NOMO-1 (cell line): ENCODE results near the gene MYOC.
A peak's percentile ranks its signal among the peaks of the same experiment; 100 is the strongest.
"Not testable (repeated sequence)": the region's sequence is repeated elsewhere in the genome, so short reads cannot be mapped to it uniquely, and the experiment has no call there.

Source experiments
- DNase-seq, 2 experiments: peaks; one replicate each; lab custom pipeline; 2025; ENCODE audit not compliant: unreplicated experiment in 2 of 2; lab: John Stamatoyannopoulos, UW

Gene MYOC

DNA sequence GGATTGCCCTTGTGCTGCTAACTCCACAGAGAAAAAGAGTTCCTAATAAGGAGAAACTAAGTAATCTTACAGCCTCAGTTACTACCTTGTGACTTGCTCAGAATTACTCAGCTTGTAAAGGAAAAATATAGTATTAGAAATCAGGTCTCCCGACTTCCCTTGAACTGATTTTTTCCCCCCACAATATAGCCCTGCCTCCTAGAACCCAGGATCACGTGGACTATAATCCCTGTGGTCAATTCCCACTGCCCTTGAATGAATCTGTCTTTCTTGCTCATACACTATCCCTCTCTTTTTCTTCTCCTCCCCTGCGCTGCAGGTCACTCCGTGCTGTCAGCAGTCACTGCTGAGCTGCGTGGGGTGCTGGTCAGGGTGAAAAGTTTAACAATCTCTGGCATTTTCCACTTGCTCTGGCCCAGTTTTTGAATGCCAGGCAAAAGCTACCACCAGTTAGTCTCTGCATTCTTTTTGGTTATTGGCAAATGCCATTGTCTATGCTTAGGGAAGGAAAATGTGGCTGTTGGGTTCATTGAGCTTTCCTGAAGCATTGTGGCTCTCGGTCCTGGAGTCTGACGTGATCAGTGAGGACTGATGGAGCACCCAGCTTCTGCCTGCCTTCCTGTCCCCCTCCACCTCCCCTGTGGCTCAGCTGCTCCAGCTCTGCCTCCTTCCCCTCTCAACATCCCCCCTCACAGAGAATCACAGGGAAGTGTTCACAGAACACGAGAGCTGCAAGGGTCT lies 1.9 kb upstream of the MYOC start:
- no peak for DNase-seq

DNA sequence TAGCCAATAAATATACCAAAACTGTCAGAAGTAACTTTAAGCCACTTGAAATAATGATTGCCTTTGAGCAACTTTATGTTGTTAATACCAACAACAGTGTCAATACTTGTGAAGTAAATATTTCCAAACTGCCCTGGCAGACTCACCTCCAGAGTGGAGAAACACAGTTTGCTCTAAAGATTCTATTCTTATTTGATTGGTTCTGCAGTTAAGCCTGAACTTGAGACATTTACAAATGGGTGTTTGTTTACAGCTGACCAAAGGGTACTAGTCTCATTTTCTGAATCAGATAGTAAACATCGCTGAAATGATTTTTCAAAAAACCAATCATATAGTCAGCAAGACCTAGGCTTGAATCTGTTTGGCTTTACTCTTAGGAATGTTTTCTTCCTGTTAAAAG lies 1.3 kb upstream of the MYOC start:
- no peak for DNase-seq

DNA sequence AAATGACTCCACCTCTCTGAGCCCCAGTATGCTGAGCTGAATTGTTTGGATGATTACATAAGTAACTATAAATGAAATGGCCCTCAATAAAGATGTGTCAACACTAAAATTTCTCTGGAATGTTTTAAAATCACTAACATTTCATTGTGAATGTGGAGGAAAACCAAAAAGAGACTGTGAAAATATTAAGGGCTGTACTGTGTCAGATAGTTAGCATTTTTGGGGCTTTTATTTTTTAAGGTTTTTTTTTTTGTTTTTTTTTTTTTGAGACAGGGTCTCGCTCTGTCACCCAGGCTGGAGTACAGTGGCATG lies 6.3 kb downstream of the MYOC start:
- no peak for DNase-seq

DNA sequence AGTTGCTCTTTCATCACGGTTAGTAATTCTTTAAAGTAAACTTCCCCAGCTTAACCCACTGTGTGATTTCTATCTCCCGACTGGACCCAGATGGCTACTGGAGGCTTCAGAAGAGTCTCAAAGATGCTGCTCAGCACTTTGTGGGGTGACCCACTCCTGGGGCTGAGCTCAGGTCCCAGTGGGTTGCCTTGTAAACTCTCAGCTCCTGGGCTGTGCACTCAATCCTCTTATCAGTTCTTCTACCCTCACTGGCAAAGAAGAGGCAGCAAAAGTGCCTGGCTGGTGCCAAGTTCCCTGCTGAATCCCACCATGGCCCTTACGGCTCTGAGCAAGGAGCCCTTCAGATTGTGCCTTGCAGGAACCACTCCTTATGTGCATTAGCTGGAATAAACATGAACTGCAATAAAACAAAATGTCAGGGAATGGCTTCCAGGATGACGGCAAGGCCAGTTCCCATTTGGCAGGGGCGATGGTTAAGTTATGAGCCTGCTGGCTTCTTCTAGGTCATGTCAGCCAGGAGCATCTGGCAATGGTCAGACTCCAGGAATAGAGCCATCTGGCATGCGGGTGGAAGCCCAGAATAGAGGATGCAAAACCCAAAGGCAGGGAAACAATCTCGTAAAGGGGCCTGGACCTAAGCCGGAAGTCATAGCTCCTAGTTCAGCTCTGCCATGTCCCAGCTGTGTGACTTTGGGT lies 6.8 kb downstream of the MYOC start:
- no peak for DNase-seq

DNA sequence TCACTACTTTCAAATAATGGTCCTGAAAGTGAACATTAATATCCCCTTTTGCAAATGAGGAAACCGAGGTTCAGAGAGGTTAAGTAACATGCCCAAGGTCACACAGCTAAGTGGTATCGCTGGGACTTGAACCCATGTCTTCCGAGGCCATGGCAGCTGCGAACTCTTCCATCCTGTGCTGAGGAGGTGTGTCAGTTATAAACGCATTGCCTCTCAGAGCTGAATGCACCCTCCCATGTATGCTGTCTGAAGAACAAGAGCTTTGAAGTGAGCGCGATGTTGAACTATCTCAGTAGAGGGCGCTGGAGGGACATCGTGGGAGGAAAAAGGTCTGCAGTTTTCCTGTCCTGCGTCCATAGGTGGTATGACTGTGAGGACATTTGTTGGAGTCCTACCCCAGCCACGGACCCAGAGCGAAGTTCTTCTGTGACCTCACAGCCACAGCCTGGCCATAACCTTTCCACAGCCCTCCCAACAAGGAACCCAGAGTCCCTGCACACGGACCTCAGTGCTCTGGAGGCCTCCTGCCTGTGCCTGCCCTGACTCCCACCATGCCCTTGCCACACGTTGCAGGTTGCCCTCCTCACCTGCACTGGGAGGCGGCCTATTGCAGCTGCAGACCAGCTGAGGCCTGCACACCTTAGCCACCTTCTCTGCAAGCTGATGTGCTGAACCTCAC lies 7.5 kb downstream of the MYOC start:
- peak; percentile 53 to 55 for DNase-seq

DNA sequence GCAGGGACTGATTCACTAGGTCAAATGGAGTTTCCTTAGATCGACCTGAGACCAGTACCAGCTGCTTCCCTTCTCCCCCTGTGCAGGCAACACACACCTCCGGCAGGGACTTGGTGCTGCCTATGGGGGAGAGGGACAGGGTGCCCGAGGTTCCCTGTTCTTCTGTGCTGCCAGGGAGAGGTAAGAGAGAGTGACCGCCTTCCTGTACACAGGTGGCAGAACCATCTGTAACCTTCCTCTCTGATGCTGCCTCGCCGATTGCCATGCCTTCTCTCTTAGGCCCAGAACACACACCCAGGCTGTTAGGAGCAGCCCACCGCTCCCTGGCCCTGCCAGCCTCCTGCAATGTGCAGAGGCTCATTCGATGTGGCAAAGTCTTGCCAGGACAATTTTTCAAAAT lies 9.3 kb downstream of the MYOC start:
- no peak for DNase-seq

DNA sequence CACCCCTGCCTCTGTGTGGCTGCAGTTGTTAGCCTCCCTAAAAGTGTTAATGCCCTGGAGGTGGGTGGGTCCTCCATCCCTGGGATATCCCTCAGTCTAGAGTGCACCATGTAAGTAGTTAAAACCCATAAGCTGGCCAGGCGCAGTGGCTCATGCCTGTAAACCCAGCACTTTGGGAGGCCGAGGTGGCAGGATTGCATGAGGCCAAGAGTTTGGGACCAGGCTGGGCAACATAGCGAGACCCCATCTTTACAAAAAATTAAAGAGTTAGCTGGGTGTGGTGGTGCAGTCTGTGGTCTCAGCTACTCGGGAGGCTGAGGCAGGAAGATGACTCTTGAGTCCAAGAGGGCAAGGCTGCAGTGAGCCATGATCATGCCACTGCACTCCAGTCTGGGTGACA lies 10.3 kb downstream of the MYOC start:
- DNase-seq, result no peak

DNA sequence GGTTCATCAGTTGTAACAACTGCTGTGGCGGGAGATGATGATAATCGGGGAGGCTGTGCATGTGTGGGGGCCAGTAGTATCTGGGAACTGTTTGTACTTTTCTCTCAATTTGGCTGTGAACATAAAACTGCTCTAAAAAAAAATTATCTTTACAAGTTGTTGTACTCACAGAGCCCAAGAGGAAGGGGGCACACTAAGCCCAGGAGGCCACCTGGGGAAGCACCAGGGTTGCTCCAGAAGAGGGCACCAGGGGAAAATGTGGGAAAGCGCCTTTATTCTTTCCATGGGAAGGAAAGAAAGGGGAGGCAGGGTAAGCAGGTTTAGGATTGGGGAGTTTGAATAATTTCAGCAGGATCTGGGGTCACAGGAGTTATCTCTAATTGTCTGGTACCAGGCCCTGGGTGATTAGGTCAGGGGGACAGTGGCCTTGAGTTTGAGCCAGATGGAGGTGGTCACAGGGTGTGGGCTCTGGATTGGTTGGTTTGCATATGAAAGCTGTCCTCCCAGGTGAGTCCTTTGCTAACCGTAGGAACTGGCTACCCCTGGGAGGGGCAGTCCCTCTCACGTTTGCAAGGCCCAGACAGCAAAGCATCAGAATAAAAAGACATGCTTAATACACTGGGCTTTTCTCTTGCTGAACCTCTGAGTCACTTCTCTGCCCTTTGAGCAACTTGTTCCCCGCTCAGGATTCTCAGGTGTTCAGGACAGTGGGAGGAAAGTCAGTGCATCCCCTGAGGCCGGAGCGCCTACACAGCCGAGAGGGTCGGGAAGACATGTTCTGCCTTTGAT lies 11.2 kb downstream of the MYOC start:
- no peak for DNase-seq

DNA sequence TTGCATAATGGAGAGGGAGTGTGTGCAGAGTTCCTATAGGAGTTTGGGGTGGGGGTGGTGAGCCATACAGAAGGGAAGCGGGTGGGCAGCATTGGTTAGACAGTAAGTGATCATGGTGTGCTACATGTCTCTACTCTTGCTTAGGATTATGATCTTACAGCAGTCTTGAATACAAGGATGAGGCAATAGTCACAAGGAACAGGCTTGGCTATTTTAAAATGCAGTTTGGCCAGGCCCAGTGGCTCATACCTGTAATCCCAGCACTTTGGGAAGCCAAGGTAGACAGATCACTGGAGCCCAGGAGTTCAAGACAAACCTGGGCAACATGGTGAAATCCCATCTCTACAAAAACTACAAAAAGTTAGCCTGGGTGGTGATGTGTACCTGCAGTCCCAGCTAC lies 12.3 kb downstream of the MYOC start:
- DNase-seq, result no peak

DNA sequence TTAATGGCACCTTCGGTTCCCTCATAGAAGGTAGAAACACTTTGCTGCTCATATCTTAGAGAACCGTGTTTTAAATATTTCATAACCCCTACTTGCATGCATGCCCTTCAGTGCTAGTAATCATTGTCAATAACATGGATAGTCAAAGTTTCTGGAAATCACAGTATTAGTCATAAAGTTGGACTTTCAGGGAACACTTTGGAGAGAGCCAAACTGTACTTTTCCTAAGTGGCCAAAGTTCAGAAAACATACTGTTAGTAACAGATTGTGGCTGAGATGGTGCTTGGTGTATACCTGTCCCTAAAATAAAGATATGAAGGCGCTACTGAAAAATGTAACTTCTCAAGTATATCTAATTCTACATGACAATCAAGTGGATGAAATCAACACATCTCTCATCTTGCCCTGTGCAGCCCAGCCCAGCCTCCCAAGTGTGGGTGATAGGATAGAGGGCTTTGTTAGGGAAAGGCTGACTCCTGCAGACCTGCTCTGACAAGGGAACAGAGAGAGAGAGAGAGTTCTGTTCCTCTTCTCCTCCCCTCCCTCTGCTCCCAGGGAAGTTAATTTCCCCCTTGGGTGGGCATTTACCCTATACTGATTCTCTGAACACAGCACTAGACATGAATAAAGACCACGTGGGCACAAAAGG lies 14.4 kb downstream of the MYOC start:
- no peak for DNase-seq

DNA sequence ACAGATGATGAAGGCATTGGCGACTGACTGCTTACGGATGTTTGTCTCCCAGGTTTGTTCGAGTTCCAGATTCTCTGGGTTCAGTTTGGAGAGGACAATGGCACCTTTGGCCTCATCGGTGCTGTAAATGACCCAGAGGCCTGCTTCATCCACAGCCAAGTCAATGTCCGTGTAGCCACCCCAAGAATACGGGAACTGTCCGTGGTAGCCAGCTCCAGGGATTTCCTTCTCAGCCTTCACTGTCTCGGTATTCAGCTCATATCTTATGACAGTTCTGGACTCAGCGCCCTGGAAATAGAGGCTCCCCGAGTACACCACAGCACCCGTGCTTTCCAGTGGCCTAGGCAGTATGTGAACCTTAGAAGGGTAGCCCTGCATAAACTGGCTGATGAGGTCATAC lies 16.3 kb downstream of the MYOC start:
- no peak for DNase-seq

DNA sequence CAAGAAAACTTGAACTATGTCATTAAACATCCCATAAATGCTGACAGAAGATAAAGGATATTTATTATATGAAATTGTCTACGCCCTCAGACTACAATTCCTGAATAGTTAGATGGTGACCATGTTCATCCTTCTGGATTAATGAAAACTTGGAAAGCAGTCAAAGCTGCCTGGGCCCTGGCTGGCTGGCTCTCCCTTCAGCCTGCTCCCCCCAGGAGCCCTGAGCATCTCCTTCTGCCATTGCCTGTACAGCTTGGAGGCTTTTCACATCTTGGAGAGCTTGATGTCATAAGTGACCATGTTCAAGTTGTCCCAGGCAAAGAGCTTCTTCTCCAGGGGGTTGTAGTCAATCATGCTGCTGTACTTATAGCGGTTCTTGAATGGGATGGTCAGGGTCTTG lies 16.8 kb downstream of the MYOC start:
- DNase-seq, result no peak

DNA sequence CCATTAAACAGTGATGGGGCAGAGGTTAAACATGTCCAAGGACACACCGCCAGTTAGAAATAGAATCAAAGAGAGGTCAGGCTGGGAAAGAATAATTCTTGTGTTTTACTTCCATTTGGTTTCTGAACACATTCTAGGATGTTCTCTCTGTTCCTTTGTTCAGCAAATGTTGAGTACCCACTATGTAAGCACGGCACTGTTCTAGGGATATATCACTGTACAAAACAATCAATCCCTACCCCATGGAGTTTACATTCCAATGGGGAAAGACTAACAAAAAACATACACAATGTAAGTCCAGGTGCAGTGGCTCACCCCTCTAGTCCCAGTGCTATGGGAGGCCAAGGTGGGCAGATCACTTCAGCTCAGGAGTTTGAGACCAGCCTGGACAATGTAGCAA lies 24.3 kb downstream of the MYOC start:
- DNase-seq, result no peak

DNA sequence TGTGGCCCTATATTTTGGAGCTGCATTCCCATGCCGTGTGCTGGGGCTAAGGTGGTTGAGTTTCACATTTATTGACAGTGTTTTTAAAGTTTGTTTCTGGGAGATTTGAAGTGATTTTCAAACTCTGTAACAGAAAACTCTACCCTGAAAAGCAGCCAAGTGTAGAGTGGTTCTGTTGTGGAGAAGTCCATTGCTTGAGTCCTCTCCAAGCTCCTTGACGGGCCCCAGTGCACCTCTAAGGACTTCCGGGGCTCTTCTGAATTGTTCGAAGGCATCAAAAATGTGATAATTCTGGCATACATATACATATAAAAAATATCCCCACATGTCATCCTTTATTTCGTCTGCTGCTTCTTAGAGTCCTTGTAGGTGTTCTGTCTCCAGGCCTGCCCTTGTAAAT lies 25.5 kb downstream of the MYOC start:
- DNase-seq, result no peak

DNA sequence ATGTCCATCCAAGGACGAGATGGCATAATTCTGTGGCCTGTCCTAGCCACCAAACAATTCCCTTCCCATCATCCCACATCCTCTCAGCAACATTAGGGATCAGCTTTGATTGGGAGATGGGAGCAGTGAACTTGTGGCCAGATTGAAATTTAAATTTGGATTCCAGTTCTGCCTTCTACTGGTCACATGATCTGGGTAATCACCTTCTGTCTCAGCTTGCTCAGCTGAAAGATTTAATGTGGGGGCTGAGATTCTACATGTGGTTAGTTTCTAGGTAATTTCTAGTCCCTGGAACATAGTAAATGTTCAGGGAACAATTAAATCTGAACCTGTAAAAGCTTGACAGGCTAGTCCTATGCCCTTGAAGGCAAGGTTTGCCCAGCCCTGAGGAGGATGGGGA lies 27.3 kb downstream of the MYOC start:
- DNase-seq, result no peak

DNA sequence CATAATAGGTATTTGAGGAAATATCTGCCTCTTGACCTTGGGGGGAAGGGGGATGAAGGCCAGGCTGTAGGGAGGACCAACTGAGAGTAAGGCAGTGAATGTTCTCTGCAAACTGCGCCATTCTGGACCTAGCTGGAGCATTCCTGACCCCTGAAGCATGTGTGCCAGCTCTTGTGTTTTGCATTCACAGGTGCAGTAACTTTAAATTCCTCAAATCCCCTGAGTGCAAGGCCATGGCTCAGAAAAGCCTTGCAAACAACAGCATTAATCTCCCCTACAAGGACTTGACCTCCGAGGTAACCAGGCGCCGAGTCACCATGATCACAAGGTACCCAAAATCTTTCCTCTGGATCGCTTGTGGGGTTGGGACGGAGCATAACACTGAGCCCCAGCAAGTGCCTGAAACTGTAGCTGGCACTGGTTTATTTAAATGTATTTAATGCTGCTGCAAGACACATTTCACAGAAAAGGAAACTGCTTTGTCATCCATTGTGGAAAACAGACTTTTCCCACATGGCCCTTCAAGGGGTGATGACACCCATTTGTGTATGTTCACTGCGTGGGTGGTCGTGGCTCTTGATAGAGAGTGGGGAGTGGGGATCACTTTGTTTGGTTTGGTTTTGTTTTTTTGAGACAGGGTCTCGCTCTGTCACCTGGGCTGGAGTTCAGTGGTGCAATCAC lies 28.7 kb downstream of the MYOC start:
- DNase-seq, result no peak

DNA sequence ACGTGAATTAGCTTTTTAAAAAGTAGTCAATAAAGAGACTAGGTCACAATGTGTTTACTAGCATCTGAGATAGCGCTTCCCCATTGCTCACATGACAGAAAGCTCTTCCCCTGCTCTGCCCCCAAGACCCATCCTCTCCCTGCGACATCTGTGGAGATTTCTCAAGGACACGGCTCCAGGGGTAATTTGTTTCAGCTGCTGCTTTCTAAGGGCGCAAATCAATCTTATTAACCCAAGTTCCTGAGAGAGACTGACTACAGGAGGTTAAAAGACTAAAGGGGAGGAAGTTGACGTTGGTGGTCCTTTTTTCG lies 30.4 kb downstream of the MYOC start, which contains the start of gene MYOCOS:
TSS of gene MYOCOS (plus strand) at position 92 of the 311 bp plus-strand sequence. CDS start 1,641 bp downstream, outside the sequence.
- no peak for DNase-seq

DNA sequence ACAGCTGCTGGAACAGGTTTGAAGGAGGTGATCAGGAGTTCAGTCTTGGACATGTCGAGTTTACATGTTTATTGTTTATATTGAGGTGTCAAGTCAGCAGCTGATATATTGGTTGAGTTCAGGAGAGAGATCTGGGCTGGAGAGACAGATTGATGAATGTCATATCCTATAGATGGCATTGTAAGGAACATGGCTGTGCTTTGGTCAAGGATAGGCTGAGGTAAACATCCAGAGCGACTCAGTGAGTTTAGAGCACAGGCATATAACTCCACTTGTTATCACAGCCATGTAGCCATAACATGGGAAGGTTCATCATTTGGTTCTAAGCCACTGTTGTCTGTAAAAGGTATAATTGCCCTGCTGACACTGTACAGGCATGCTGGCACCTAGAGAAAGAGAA lies 35.9 kb downstream of the MYOC start:
- DNase-seq, result no peak

DNA sequence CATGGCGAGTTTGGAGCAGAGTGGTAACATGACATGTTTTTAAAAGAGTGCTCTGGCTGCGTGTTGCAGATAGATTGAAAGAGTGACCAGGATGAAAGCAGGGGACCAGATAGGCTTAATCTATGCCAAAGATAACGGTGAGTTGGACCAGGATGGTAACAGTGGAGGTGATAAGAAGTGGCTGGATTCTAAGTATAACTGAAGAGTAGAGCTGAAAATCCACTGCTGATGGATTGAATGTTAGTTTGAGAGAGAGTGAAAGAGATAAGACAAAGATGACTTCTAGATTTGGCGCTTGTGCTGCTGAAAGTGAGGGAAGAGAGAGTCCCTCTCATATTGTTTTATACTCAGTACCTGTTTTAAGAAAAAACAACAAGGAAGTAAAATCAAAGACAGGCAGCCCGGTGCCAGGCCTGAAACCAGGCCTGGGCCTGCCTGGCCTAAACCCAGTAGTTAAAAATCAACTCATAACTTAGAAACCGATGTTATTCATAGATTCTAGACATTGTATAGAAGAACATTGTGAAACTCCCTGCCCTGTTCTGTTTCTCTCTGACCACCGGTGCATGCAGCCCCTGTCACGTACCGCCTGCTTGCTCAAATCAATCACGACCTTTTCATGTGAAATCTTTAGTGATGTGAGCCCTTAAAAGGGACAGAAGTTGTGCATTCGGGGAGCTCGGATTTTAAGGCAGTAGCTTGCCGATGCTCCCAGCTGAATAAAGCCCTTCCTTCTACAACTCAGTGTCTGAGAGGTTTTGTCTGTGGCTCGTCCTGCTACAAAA lies 37.2 kb downstream of the MYOC start:
- not testable (repeated sequence) for DNase-seq

DNA sequence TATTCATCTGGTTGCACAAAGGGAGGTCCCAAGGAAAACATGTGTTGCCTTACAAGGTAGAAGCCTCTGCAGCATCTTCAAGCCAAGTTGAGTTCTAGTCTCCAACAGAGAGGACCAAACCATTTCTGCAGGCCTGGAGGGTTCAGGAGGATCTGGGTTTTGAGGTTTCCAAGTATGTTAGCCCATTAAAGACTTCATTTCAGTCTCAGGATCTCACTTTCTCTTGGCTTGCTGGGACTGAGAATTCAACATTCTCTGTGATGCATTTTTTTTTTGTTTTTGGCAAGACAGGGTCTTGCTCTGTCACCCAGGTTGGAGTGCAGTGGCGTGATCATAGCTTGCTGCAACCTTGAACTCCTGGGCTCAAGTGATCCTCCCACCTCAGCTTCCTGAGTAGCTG lies 39.2 kb downstream of the MYOC start:
- DNase-seq, result no peak
